ENCODE results near the gene COPB1.
"Not testable (repeated sequence)": the region's sequence is repeated elsewhere in the genome, so short reads cannot be mapped to it uniquely, and the experiment has no call there.

Gene COPB1

GRCh38 chr11:14499560-14500180, at the start of gene COPB1:
Gene COPB1, minus strand, starts transcription at chr11:14499811. Its CDS starts 883 bp downstream, at chr11:14498928.
- peak; percentile 91 for DNase-seq

- no peak for DNase-seq
These were observed 47.8 kb upstream of the COPB1 start for GRCh38 chr11:14547440-14547839.

GRCh38 chr11:14546672-14547071, 47.1 kb upstream of the COPB1 start:
- no peak for DNase-seq

- DNase-seq: no peak
These were observed 45.0 kb upstream of the COPB1 start for GRCh38 chr11:14544611-14545010.

- DNase-seq: no peak
These were observed 43.6 kb upstream of the COPB1 start for GRCh38 chr11:14543260-14543659.

GRCh38 chr11:14542324-14542723, 42.7 kb upstream of the COPB1 start:
- DNase-seq: no peak

- DNase-seq: no peak
These were observed 41.8 kb upstream of the COPB1 start for GRCh38 chr11:14541192-14541947.

GRCh38 chr11:14539982-14540421, 40.4 kb upstream of the COPB1 start:
- no peak for DNase-seq

- no peak for DNase-seq
These were observed 39.4 kb upstream of the COPB1 start for GRCh38 chr11:14538926-14539554.

- no peak for DNase-seq
These were observed 38.8 kb upstream of the COPB1 start for GRCh38 chr11:14538271-14538925.

- DNase-seq: peak; percentile 20
These were observed 37.6 kb upstream of the COPB1 start for GRCh38 chr11:14537134-14537599.

GRCh38 chr11:14535166-14535565, 35.6 kb upstream of the COPB1 start:
- not testable (repeated sequence) for DNase-seq

- DNase-seq: no peak
These were observed 30.3 kb upstream of the COPB1 start for GRCh38 chr11:14529951-14530350.

- no peak for DNase-seq
These were observed 29.7 kb upstream of the COPB1 start for GRCh38 chr11:14529321-14529720.

GRCh38 chr11:14522801-14523200, 23.2 kb upstream of the COPB1 start:
- no peak for DNase-seq

- no peak for DNase-seq
These were observed 22.6 kb upstream of the COPB1 start for GRCh38 chr11:14522245-14522644.

GRCh38 chr11:14520747-14521151, 21.1 kb upstream of the COPB1 start:
- no peak for DNase-seq

- peak; percentile 89 for DNase-seq
These were observed 20.5 kb upstream of the COPB1 start, which contains the start of gene PSMA1 for GRCh38 chr11:14519917-14520746. Gene PSMA1, minus strand, starts transcription at chr11:14520386. Its CDS starts 87 bp downstream, at chr11:14520299.

- DNase-seq: no peak
These were observed 19.9 kb upstream of the COPB1 start for GRCh38 chr11:14519597-14519916.

GRCh38 chr11:14518820-14519219, 19.2 kb upstream of the COPB1 start:
- no peak for DNase-seq

- no peak for DNase-seq
These were observed 14.2 kb upstream of the COPB1 start for GRCh38 chr11:14513800-14514199.

GRCh38 chr11:14506532-14506931, 6.9 kb upstream of the COPB1 start:
- no peak for DNase-seq

All from CD4-positive, alpha-beta T cell treated with Interleukin-15 for 1 hour (primary cell).